Measurements from ENCODE around the gene PRKCG.

DNA sequence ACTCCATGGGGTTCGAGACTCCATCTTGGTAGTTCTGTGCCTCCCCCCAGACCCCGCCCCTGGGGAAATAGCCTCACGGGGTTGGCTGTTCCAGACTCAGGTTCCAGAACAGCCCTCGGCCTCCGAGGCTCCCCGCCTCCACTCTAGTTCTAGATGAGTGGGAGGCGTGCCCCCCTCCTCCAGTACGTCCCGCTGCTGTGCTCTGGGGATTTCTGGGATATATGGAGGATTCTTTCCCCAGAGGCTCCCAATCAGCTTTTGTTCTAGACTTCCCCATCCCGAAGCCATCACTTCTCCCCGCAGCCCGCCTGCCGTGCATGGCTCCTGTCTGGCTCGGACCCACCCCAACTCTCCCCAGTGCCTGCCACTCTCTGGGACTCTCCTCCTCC lies 25.2 kb downstream of the PRKCG start:
- no peak for TF ChIP-seq CTCF (IDR thresholded peaks at IDR 0.05 in 4 of 5, conservative IDR thresholded peaks at IDR 0.05 in 1 of 5)
- TF ChIP-seq POLR2A (IDR thresholded peaks at IDR 0.05): no peak
